HG03558 (cell line): ENCODE results near the gene RRP7A.
"Not testable (repeated sequence)": the region's sequence is repeated elsewhere in the genome, so short reads cannot be mapped to it uniquely, and the experiment has no call there.

Source experiments
- ATAC-seq: cut with Tn5 transposase; IDR thresholded peaks from one replicate; pipeline ENCODE4 v1.9.1; 2021; ENCODE audit warnings: moderate number of reproducible peaks; ENCODE audit not compliant: unreplicated experiment; ENCODE audit errors: extremely low read depth

Gene RRP7A

GRCh38 chr22:42519525-42520401, at the start of gene RRP7A:
Gene RRP7A (minus strand): TSS chr22:42519796. CDS start chr22:42519786, 10 bp downstream.
- no peak for ATAC-seq

GRCh38 chr22:42567950-42568349, 48.4 kb upstream of the RRP7A start:
- not testable (repeated sequence) for ATAC-seq

DNA sequence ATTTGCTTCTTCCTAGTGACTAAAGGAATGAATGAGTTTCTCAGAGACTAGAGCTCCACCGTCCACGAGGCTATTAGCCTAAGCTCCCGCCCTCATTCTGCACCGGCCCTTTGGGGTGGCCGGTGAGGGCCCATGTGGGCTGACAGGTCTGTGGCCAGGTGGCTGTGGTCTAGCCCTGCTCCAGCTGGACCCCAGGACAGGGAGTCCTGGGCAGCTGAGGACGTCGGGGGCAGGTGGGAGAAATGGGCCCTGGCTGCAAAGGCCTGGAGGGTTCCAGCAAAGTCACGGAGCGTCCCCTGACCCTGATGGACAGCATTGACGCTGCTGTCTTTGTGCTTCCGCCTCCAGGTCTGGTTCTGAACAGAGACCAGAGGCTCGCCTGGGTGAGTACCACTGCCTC, 46.4 kb upstream of the RRP7A start:
- ATAC-seq, result no peak

- no peak for ATAC-seq
These were observed 45.1 kb upstream of the RRP7A start for GRCh38 chr22:42564699-42565098.

DNA sequence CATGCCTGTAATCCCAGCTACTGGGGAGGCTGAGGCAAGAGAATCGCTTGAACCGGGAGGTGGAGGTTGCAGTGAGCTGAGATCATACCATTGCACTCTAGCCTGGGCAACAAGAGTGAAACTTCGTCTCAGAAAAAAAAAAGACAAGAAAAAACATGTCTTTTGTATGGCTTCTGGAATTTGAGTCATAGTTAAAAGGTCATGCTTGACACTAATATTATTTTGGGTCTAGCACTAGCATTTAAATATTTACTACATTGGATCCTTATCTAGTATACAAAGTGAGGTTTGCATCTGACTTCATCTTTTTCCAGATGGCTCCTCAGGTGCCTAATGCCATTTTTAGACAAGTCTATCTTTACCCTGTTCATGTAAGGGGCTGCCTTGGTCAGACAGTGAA, 44.3 kb upstream of the RRP7A start:
- ATAC-seq, result not testable (repeated sequence)

- no peak for ATAC-seq
These were observed 43.1 kb upstream of the RRP7A start for GRCh38 chr22:42562684-42563083.

GRCh38 chr22:42562279-42562678, 42.7 kb upstream of the RRP7A start:
- ATAC-seq, result no peak

DNA sequence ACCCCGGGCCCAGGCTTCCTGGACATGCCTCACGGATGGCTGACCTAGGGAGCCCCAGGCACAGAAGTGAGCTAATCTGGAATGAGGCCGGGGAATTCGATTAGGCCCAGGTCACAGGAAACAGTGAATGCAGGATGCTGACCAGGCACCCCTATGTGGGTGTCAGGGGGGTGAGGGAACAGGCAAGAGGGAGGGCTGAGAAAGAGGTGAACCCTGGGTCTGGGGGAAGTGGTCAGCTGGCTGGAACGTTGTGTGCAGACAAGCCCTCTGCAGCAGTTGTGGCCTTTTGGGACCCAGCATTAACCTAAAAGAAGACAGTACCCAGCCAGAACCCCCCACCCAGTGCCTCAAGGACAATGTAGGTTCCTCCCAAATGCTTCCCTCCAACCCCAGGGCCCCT, 42.3 kb upstream of the RRP7A start:
- no peak for ATAC-seq

DNA sequence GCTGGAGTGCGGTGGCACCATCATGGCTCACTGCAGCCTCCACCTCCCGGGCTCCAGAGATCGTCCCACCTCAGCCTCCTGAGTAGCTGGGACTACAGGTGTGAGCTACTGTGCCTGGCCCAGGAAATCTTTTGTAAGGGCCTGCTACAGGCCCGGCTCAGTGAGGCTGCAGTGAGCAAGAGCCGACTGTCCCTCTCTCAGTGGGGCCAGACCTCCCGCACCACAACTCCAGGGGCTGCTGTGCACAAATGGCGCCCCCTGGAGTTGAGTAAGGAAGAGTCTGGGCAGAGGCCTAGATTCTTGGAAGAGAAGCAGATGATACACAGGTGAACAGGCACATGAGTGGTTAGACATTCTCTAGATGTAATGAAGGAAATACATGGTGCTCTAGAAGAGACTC, 41.2 kb upstream of the RRP7A start:
- no peak for ATAC-seq

- no peak for ATAC-seq
These were observed 40.8 kb upstream of the RRP7A start for GRCh38 chr22:42560381-42560780.

- no peak for ATAC-seq
These were observed 34.1 kb upstream of the RRP7A start, which contains the start of gene SERHL2 for GRCh38 chr22:42553475-42554361. Gene SERHL2 (plus strand): TSS chr22:42553956. CDS start chr22:42554021, 65 bp downstream.

- not testable (repeated sequence) for ATAC-seq
These were observed 32.7 kb upstream of the RRP7A start for GRCh38 chr22:42552294-42552647.

DNA sequence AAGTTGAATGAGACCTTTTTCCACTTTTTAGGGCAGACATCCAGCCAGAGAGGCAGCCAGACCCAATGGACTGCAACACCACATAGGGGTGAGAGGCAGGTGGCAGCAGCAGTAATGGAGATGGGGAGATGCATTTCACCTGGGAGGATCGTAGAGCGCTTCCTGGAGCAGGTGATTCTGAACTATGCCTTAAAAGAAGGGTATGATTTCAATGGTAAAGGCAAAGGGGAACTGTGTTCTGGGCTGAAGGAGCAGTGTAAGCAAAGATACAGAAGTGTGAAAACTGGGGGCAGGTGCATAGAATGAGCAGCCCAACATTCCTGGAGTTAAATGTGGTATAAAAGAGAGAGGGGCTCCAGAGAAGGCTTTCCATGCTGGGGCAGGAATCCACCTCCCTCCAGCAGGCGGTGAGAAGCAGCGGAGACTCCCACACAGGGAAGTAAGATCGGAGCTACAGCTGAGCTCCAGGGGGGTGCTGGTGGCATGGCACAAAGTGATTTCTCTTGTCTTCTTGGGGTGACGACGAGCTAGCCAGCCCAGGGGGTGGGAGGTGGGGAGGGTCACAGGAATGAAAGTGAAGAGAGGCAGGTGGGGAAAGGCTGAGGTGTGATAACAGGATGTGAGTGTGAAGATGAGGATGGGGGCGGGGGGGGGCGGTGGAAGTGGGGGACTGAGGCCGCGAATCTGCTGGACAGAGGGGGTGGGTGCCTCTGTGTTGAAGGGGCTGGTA, 29.9 kb upstream of the RRP7A start:
- no peak for ATAC-seq

DNA sequence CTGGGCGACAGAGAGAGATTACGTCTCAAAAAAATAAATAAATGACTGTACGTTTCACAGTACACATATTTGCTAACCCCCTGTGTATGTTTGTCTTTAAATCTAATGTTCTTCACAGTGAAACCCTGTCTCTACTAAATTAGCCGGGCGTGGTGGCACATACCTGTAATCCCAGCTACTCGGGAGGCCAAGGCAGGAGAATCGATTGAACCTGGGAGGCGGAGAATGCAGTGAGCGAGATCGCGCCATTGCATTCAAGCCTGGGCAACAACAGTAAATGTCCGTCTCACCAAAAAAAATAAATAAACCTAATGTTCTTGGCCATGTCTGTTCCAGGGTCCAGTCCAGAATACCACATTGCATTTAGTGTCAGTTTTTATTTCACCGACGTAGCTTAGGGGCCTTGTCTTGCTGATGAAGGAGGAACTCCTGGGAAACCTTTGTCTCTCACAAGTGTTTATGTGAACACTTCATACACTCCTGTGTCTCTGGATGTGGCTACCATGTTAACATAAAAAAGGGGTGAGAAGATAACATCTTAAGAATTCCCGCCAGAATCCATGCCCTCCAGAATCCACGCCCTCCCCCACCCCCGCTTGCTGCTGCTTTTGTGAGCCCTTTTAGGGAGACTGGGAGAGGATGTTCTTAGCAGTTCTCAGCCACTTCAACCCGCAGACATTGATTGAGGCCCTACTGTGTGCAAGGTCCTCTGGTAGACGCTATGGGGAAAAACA, 29.2 kb upstream of the RRP7A start:
- ATAC-seq, result no peak

DNA sequence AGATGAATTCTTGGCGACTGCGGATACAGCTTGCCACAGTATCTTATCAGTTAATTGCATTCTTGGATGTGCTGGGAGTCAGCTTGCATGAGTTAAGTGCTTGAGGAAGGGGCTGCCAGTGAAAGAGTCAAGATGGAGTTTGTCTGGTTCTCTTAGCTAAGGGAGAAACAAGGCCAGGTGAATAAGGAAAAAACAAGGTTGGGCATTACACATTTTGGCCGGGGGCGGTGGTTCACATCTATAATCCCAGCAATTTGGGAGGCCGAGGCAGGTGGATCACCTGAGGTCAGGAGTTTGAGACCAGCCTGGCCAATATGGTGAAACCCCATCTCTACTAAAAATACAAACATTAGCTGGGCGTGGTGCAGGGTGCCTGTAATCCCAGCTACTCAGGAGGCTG, 28.5 kb upstream of the RRP7A start:
- ATAC-seq, result not testable (repeated sequence)

GRCh38 chr22:42547562-42547961, 28.0 kb upstream of the RRP7A start:
- no peak for ATAC-seq

DNA sequence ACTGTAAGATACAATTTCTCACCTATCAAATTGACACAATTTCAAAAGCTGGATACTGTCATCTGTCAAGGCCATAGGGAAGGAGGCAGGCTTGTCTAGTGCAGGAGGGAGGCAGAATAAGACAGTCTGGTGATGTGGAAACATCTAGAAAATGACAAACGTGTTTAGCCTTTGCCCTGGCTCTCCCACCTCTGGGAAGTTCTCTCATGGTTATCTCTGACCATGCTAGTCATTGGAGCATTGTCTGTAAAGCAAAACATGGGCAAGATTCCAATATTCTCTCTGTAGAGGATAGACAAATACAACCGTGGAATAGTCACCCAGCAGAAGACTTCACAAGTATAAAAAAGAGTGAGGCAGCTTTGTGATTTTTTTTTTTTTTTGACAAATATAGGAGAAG, 25.1 kb upstream of the RRP7A start:
- no peak for ATAC-seq

GRCh38 chr22:42539236-42539771, 19.7 kb upstream of the RRP7A start:
- not testable (repeated sequence) for ATAC-seq

DNA sequence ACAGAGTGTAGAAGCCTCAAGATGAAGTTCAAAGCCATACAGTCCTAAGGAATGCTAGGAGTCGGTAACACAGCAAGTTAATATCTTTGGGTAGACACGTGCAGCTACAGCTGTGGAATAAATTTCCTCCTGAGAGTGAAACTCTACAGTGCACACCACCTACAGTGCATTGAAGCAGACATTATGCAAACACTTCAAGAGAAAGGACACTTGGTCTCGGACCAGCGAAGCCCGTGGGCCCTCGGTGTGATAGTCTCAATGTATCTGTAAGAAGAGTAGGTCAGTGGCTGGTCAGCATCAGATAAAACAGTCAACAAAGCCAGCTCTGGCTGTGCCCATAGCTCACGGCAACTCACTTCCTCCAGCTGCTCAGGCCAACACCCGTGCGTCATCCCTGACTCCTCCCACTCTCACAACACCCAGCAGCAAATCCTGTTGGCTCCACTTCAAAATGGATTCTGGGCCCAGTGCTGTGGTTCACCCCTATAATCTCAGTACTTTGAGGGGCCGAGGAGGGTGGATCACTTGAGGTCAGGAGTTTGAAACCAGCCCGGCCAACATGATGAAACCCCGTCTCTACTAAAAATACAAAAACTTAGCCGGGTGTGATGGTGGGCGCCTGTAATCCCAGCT, 17.7 kb upstream of the RRP7A start:
- not testable (repeated sequence) for ATAC-seq
